ENCODE measurements around the gene SNRPE.

The SNRPE gene

DNA sequence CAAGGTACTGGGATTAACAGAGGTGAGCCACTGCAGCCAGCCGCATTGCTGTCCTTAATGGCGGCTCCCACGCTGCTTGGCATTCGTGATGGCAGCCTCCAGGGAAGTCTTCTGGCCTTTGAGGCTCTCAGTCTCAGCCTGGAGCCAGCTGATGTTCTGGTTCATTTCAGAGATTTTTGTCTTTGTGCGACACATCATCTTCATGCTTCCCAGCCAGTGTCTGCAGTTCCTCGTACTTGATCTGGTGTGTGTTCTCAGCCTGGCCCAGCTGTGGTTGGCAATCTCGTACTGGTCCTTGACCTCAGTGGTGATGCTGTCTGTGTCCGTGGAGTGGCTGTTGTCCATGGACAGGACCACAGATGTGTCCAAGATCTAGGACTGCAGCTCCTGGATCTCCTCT is 11.7 kb downstream of the SNRPE start:
- Histone ChIP-seq H3K23ac (ENCODE audit: low read depth, low read length, poor library complexity) (no peak overlapping the region), H3K36me3 (replicated peaks in 1 of 2; ENCODE audit: control insufficient read depth in 2 of 2, insufficient read depth in 2 of 2, low read length in 2 of 2) (peaks cover 10 to 72% of the 10 kb centered on the region in 2 donors), H3K14ac (ENCODE audit: low read length) (no peak overlapping the region), H3K27ac (replicated peaks; ENCODE audit: low read length) (no peak overlapping the region), H2BK120ac (ENCODE audit: low read depth, low read length) (no peak overlapping the region), H2AFZ (ENCODE audit: low read length) (no peak overlapping the region), H2BK12ac (ENCODE audit: low read length) (no peak overlapping the region), H3K9me3 (replicated peaks in 1 of 2; ENCODE audit: control insufficient read depth in 2 of 2, insufficient read depth in 1 of 2, low read depth in 1 of 2, low read length in 2 of 2) (no peaks in the 10 kb centered on the region), H3K4me3 (ENCODE audit: low read length in 2 of 2) (no peak overlapping the region), H3K4ac (ENCODE audit: low read length) (no peak overlapping the region), H2BK15ac (ENCODE audit: low read length) (no peak overlapping the region), H3K4me1 (ENCODE audit: control insufficient read depth in 2 of 2, insufficient read depth in 1 of 2, low read depth in 1 of 2, low read length in 2 of 2) (peaks cover 0 to 3% of the 10 kb centered on the region in 2 donors), H3K27me3 (ENCODE audit: control insufficient read depth in 3 of 3, insufficient read depth in 3 of 3, low read depth in 1 of 3, low read length in 3 of 3) (no peaks in the 10 kb centered on the region), H4K91ac (ENCODE audit: low read depth, low read length, poor library complexity) (no peak overlapping the region), H4K8ac (ENCODE audit: low read depth, low read length) (no peak overlapping the region), H2AK5ac (ENCODE audit: low read depth, low read length) (no peak overlapping the region), H2BK5ac (ENCODE audit: low read length) (no peak overlapping the region), H3K18ac (ENCODE audit: low read length) (no peak overlapping the region), H3K9ac (ENCODE audit: low read depth, low read length, poor library complexity) (no peak overlapping the region), H3K79me1 (ENCODE audit: low read depth, low read length) (peaks cover 3% of the 10 kb centered on the region), H3K4me2 (ENCODE audit: insufficient read depth, low read length, poor library complexity, severe bottlenecking) (no peak overlapping the region)
- WGBS, 2 donors (ENCODE audit: extremely low coverage in 2 of 2, insufficient read length in 2 of 2, insufficient replicate concordance in 1 of 2), result no CpG with 5 or more reads among the region's 8 CpGs
- no peak for DNase-seq (ENCODE audit: low spot score)

DNA sequence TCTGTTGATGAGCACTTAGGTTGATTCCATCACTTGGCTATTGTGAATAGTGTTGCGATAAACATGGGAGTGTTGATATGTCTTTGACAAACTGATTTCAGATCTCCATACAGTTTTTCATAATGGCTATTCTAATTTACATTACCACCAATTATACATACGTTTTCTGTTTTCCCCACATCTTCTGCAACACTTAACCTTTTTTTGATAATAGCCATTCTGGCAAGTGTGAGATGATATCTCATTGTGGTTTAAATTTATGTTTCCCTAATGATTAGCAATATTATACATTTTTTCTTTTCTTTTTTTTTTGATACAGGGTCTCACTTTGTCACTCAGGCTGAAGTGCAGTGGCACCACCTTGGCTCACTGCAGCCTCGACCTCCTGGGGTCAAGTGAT is 17.0 kb downstream of the SNRPE start:
- no peak overlapping the region for H4K91ac ChIP-seq (ENCODE audit: low read depth, low read length, poor library complexity)
- no peak overlapping the region for H2BK15ac ChIP-seq (ENCODE audit: low read length)
- H2BK5ac ChIP-seq (ENCODE audit: low read length), result no peak overlapping the region
- H3K27me3 ChIP-seq (ENCODE audit: control insufficient read depth in 3 of 3, insufficient read depth in 3 of 3, low read depth in 1 of 3, low read length in 3 of 3), result no peaks in the 10 kb centered on the region
- no peak overlapping the region for H3K4me2 ChIP-seq (ENCODE audit: insufficient read depth, low read length, poor library complexity, severe bottlenecking)
- H3K9me3 ChIP-seq (replicated peaks in 1 of 2; ENCODE audit: control insufficient read depth in 2 of 2, insufficient read depth in 1 of 2, low read depth in 1 of 2, low read length in 2 of 2), result no peaks in the 10 kb centered on the region
- H2BK12ac ChIP-seq (ENCODE audit: low read length), result no peak overlapping the region
- no peak overlapping the region for H2BK120ac ChIP-seq (ENCODE audit: low read depth, low read length)
- H3K23ac ChIP-seq (ENCODE audit: low read depth, low read length, poor library complexity), result no peak overlapping the region
- H2AFZ ChIP-seq (ENCODE audit: low read length), result no peak overlapping the region
- no peaks in the 10 kb centered on the region for H3K79me1 ChIP-seq (ENCODE audit: low read depth, low read length)
- 100% methylated on average over 1 of the region's 3 CpGs; no CpG with 5 or more reads in 1 of the 2 donors for WGBS, 2 donors (ENCODE audit: extremely low coverage in 2 of 2, insufficient read length in 2 of 2, insufficient replicate concordance in 1 of 2)
- no peak overlapping the region for H4K8ac ChIP-seq (ENCODE audit: low read depth, low read length)
- no peak overlapping the region for H3K4ac ChIP-seq (ENCODE audit: low read length)
- no peak overlapping the region for H3K9ac ChIP-seq (ENCODE audit: low read depth, low read length, poor library complexity)
- no peak overlapping the region for H3K27ac ChIP-seq (replicated peaks; ENCODE audit: low read length)
- no peak overlapping the region for H3K4me3 ChIP-seq (ENCODE audit: low read length in 2 of 2)
- no peak overlapping the region for H2AK5ac ChIP-seq (ENCODE audit: low read depth, low read length)
- H3K36me3 ChIP-seq (replicated peaks in 1 of 2; ENCODE audit: control insufficient read depth in 2 of 2, insufficient read depth in 2 of 2, low read length in 2 of 2), result peaks cover 5 to 33% of the 10 kb centered on the region in 2 donors
- no peak overlapping the region for H3K14ac ChIP-seq (ENCODE audit: low read length)
- no peaks in the 10 kb centered on the region for H3K4me1 ChIP-seq (ENCODE audit: control insufficient read depth in 2 of 2, insufficient read depth in 1 of 2, low read depth in 1 of 2, low read length in 2 of 2)
- DNase-seq (ENCODE audit: low spot score), result no peak
- no peak overlapping the region for H3K18ac ChIP-seq (ENCODE audit: low read length)

DNA sequence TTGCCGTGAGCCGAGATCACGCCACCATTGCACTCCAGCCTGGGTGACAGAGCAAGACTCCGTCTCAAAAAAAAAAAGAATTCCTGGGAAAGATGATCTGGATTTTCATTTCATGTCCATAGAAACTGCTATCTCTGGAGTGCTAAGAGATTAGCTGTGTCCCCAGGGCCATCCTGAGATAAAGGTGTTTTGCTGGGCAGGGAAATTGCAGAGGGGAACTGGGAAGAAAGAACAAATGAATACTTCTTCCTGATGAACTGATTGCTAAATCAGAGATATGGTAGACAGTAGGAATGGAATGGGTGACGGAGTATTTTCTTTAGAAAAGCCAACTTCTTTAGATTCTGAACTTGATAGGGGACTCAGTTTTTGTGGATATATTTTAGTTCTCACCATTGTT is 19.2 kb downstream of the SNRPE start:
- no peak overlapping the region for H2AK5ac ChIP-seq (ENCODE audit: low read depth, low read length)
- no peaks in the 10 kb centered on the region for H3K79me1 ChIP-seq (ENCODE audit: low read depth, low read length)
- no peak overlapping the region for H3K4me3 ChIP-seq (ENCODE audit: low read length in 2 of 2)
- WGBS, 2 donors (ENCODE audit: extremely low coverage in 2 of 2, insufficient read length in 2 of 2, insufficient replicate concordance in 1 of 2), result no CpG with 5 or more reads among the region's 5 CpGs
- no peaks in the 10 kb centered on the region for H3K4me1 ChIP-seq (ENCODE audit: control insufficient read depth in 2 of 2, insufficient read depth in 1 of 2, low read depth in 1 of 2, low read length in 2 of 2)
- peaks cover 0 to 24% of the 10 kb centered on the region in 2 donors for H3K36me3 ChIP-seq (replicated peaks in 1 of 2; ENCODE audit: control insufficient read depth in 2 of 2, insufficient read depth in 2 of 2, low read length in 2 of 2)
- no peak overlapping the region for H2BK12ac ChIP-seq (ENCODE audit: low read length)
- H3K18ac ChIP-seq (ENCODE audit: low read length), result no peak overlapping the region
- DNase-seq (ENCODE audit: low spot score), result no peak
- no peak overlapping the region for H3K14ac ChIP-seq (ENCODE audit: low read length)
- H3K27ac ChIP-seq (replicated peaks; ENCODE audit: low read length), result no peak overlapping the region
- H3K4ac ChIP-seq (ENCODE audit: low read length), result no peak overlapping the region
- no peak overlapping the region for H2BK5ac ChIP-seq (ENCODE audit: low read length)
- no peak overlapping the region for H2BK15ac ChIP-seq (ENCODE audit: low read length)
- no peak overlapping the region for H3K4me2 ChIP-seq (ENCODE audit: insufficient read depth, low read length, poor library complexity, severe bottlenecking)
- H3K27me3 ChIP-seq (ENCODE audit: control insufficient read depth in 3 of 3, insufficient read depth in 3 of 3, low read depth in 1 of 3, low read length in 3 of 3), result no peaks in the 10 kb centered on the region
- H3K9me3 ChIP-seq (replicated peaks in 1 of 2; ENCODE audit: control insufficient read depth in 2 of 2, insufficient read depth in 1 of 2, low read depth in 1 of 2, low read length in 2 of 2), result no peaks in the 10 kb centered on the region
- H3K9ac ChIP-seq (ENCODE audit: low read depth, low read length, poor library complexity), result no peak overlapping the region
- H4K8ac ChIP-seq (ENCODE audit: low read depth, low read length), result no peak overlapping the region
- H2BK120ac ChIP-seq (ENCODE audit: low read depth, low read length), result no peak overlapping the region
- H3K23ac ChIP-seq (ENCODE audit: low read depth, low read length, poor library complexity), result no peak overlapping the region
- H4K91ac ChIP-seq (ENCODE audit: low read depth, low read length, poor library complexity), result no peak overlapping the region
- H2AFZ ChIP-seq (ENCODE audit: low read length), result no peak overlapping the region

DNA sequence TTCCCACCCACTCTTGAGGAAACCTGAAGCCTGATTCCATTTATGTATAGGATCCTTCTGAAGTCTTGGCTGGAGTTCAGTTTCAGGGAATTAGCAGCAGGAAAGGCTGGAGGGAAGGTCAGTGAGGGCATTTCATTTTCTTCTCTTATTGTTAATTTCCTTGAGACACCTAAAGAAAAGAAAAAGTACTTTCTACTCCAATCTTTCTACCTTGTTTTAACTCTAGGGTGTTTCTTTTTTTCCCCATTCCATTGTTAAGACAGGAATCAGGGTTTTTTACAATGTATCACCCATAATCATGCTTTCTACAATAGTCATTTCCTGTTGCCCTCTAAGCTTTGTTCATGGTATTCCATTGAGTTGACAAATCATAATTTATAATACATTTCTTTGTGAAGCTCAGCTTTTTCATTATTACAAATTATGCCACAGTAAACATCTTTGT is 27.4 kb downstream of the SNRPE start:
- Histone ChIP-seq H4K91ac (ENCODE audit: low read depth, low read length, poor library complexity) (no peak overlapping the region), H2BK5ac (ENCODE audit: low read length) (no peak overlapping the region), H3K4me2 (ENCODE audit: insufficient read depth, low read length, poor library complexity, severe bottlenecking) (no peak overlapping the region), H4K8ac (ENCODE audit: low read depth, low read length) (no peak overlapping the region), H3K27me3 (ENCODE audit: control insufficient read depth in 3 of 3, insufficient read depth in 3 of 3, low read depth in 1 of 3, low read length in 3 of 3) (no peaks in the 10 kb centered on the region), H2BK12ac (ENCODE audit: low read length) (no peak overlapping the region), H3K4me1 (ENCODE audit: control insufficient read depth in 2 of 2, insufficient read depth in 1 of 2, low read depth in 1 of 2, low read length in 2 of 2) (no peaks in the 10 kb centered on the region), H3K4ac (ENCODE audit: low read length) (no peak overlapping the region), H2BK15ac (ENCODE audit: low read length) (no peak overlapping the region), H2BK120ac (ENCODE audit: low read depth, low read length) (no peak overlapping the region), H2AK5ac (ENCODE audit: low read depth, low read length) (no peak overlapping the region), H3K9ac (ENCODE audit: low read depth, low read length, poor library complexity) (no peak overlapping the region), H3K36me3 (replicated peaks in 1 of 2; ENCODE audit: control insufficient read depth in 2 of 2, insufficient read depth in 2 of 2, low read length in 2 of 2) (no peaks in the 10 kb centered on the region), H3K27ac (replicated peaks; ENCODE audit: low read length) (no peak overlapping the region), H3K18ac (ENCODE audit: low read length) (no peak overlapping the region), H2AFZ (ENCODE audit: low read length) (no peak overlapping the region), H3K79me1 (ENCODE audit: low read depth, low read length) (no peaks in the 10 kb centered on the region), H3K23ac (ENCODE audit: low read depth, low read length, poor library complexity) (no peak overlapping the region), H3K9me3 (replicated peaks in 1 of 2; ENCODE audit: control insufficient read depth in 2 of 2, insufficient read depth in 1 of 2, low read depth in 1 of 2, low read length in 2 of 2) (no peaks in the 10 kb centered on the region), H3K14ac (ENCODE audit: low read length) (no peak overlapping the region), H3K4me3 (ENCODE audit: low read length in 2 of 2) (no peak overlapping the region)
- no peak for DNase-seq (ENCODE audit: low spot score)
